Posterior vena cava (tissue), 2 donors: Measurements from ENCODE around the gene FTCD. TPM values are rescaled to one million over a fixed set of nuclear protein-coding genes. Genes with fewer than 3 reads are reported as not detected.
"Not testable (repeated sequence)": the region's sequence is repeated elsewhere in the genome, so short reads cannot be mapped to it uniquely, and the experiment has no call there.

ENCODE experiments used
- DNase-seq: peaks from one replicate; pipeline ENCODE4 v3.0.0-alpha.2; 2020; ENCODE audit warnings: low spot score
- intact Hi-C, 2 donors: fragments of 100-400 bp; cut with DNase I; formaldehyde crosslinking; loops; one replicate each; pipeline versions ENCODE4 v1.14.1 to v1.14.2; 2022 to 2023
- total RNA-seq, 2 donors: library from RNA; stranded (reverse); fragmentation: NEBNext Ultra II Directional; extraction: Animal tissue kit (Norgen Biotek cat#: 25700); gene quantifications; one replicate each; pipeline ENCODE4 v1.2.1, GENCODE V29; 2021
- donor health status: DM: yes; HTN: yes; CAD: no.
- donor health status: DM: yes; HTN: yes; CAD: no.

The FTCD gene
- total RNA-seq, 2 donors from 2014 or later, result 0.29 to 1.2 TPM

DNA sequence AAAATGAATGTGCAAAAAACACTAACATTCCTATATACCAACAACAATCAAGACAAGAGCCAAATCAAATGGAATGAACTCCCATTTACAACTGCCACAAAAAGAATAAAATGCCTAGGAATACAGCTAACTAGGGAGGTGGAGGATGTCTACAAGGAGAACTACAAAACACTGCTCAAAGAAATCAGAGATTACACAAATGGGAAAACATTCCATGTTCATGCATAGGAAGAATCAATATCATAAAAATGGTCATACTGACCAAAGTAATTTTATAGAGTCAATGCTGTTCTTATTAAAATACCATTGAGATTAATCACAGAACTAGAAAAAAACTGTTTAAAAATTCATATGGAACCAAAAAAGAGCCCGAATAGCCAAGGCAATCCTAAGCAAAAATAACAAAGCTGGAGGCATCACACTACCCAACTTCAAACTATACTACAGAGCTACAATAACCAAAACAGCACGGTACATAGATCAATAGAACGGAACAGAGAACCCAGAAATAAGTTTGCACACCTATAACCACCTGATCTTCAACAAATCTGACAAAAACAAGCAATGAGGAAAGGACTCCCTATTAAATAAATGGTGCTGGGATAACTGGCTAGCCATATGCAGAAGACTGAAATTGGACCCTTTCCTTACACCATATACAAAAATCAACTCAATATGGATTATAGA lies 21.2 kb upstream of the FTCD start:
- DNase-seq, result not testable (repeated sequence)
- intact Hi-C loops, result loop anchor here in 1 of 2 donors (10.0 kb wide), 1 partner anchor 108 kb away; the partner anchor contains the start of genes MCM3AP and YBEY

DNA sequence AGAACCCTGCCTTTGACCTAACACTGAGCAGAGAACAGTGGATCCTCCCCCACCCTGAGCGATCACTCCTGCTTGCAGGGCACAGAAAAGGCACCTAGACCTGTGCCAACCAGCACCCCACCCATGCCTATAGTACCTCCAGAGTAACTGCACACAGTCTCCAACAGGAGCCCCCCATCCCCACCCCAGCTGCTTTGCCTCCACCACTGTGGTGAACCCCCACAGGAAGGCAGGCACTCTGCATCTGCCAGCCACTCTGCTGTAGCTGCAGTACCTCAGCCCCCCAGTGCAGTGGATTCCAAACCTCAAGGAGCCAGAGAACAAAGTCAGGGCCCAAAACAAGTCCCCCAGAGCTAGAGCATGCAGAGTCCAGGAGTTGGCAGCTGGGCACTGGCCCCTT lies 18.2 kb upstream of the FTCD start:
- DNase-seq, result no peak
- intact Hi-C loops, result loop anchor here in 1 of 2 donors (10.0 kb wide), 1 partner anchor 111 kb away; the partner anchor contains the start of genes MCM3AP and YBEY

DNA sequence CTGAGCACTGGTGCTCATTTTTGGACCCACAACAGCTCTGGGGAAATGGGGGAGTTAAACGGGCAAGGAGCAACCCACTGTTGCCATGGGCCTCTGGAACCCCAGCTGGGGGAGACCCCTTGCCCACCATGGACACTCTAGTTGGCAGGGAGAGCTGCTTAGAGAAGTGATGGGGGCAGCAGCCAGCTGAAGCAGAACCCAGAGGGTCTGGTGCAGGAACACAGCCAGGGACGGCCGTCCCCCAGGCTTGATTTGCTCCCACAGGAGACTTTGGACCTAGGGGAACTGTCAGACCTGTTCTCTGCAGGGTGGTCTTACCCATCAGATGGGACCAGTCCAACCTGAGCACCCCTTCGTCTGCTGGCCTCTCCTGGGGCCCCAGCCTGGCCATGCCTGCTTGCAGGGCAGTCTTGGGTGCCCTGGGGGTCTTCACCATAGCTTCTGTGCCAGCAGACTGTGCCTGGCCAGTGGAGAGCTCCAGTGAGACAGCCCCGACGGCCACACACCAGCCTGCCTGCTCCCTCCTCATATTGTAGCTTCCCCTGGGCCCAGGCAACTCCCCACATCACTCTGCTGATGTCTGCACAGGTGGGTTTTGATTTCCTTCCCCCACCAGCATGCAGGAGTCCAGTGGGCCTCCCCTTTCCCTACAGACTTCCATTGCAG lies 17.6 kb upstream of the FTCD start:
- DNase-seq, result no peak
- intact Hi-C loops, result loop anchor here in 1 of 2 donors (10.0 kb wide), 1 partner anchor 112 kb away; the partner anchor contains the start of genes MCM3AP and YBEY

DNA sequence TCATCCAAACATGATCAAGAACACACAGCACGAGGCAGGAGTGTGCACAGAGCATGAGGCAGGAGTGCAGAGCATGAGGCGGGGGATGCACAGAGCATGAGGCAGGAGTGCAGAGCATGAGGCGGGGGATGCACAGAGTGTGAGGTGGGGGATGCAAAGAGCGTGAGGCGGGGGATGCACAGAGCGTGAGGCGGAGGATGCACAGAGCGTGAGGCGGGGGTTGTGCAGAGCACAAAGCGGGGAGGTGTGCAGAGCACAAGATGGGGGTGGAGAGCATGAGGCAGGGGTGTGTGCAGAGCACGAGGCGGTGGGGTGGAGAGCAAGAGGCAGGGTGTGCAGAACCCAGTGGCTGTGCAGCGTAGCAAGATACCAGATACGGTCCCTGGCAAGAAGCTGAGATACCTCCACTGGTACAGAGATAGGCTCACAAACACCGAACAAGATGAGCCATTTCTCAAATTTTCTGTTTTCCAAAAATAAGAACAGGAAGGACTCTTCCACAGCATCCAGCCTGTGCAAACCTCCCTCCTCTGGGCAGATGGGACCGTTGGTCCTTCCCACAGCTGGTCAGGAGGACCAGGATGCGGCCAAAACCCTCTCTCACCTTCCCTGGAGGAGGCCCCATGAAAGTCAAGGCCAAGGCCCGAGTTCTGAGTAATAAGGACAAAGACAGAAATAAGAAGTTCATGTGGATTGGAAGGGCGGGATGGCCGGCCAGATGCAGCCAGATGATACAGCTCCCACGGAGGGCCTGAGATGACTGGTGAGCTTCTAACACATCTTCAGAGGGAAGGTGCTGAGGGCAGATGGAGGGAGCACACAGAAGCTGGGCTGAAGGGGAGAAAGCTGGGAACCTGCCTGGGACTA lies 16.9 kb upstream of the FTCD start:
- intact Hi-C loops, result loop anchor here in 1 of 2 donors (10.0 kb wide), 1 partner anchor 113 kb away; the partner anchor contains the start of genes MCM3AP and YBEY
- DNase-seq, result no peak

DNA sequence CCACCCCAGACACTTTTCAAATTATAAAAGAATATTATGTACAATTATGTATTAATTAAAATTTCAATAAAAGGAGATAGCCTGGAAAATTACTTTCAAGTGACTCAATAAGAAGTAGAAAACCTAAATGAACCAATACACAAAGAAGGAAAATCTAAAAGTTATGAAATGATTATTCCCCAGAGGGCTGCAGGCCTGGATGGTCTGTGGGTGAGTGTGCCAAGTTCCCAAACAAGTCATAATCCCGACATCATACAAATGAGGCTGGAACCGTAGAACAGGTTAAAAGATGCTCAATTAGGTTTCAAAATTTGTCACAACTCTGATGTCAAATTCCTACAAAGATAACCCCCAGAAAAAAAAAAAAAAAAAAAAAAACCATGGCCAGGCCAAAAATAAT lies 16.2 kb upstream of the FTCD start:
- intact Hi-C loops, result loop anchor here in 1 of 2 donors (10.0 kb wide), 1 partner anchor 113 kb away; the partner anchor contains the start of genes MCM3AP and YBEY
- no peak for DNase-seq

DNA sequence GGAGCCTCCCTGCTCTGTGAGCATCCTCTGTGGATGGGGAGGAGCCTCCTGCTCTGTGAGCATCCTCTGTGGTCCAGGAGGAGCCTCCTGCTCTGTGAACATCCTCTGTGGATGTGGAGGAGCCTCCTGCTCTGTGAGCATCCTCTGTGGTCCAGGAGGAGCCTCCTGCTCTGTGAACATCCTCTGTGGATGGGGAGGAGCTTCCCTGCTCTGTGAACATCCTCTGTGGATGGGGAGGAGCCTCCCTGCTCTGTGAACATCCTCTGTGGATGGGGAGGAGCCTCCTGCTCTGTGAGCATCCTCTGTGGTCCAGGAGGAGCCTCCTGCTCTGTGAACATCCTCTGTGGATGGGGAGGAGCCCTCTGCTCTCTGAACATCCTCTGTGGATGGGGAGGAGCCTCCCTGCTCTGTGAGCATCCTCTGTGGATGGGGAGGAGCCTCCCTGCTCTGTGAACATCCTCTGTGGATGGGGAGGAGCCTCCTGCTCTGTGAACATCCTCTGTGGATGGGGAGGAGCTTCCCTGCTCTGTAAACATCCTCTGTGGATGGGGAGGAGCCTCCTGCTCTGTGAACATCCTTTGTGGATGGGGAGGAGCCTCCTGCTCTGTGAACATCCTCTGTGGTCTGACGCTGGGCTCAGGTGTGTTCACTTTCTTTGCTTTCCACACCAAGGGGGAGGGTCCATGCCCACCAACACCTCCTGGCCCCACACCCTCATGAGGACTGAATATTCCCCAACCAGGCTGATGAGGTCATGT lies 15.2 kb upstream of the FTCD start:
- intact Hi-C loops, result loop anchor here in 1 of 2 donors (10.0 kb wide), 1 partner anchor 114 kb away; the partner anchor contains the start of genes MCM3AP and YBEY
- DNase-seq, result not testable (repeated sequence)

DNA sequence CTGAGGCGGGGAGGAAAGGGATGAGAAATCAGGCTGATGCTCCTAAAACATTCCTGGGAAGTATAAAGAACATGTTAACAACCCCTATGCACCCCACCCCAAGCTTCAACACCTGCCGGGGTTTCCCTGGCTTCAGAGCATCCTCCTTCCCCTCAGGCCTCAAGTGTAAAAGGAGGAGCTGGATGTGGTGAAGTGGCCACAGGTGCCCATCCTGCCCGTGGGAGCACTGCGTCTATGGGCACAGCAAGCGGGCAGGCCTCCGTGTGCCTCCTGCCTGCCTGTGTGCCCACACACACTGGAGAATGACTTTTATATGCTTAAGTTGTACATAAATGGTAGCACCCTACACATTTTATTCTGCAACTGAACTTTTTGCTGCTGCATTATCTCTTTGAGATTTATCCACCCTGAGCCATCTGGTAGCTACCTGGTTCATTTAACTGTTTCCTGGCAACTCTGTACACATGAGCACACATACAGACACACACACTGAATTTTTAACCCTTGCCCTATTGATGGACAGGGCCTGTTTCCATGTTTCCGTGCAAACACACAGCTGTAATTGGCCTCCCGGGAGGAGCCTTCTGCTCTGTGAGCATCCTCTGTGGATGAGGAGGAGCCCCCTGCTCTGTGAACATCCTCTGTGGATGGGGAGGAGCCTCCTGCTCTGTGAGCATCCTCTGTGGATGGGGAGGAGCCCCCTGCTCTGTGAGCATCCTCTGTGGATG lies 13.4 kb upstream of the FTCD start:
- DNase-seq, result no peak

DNA sequence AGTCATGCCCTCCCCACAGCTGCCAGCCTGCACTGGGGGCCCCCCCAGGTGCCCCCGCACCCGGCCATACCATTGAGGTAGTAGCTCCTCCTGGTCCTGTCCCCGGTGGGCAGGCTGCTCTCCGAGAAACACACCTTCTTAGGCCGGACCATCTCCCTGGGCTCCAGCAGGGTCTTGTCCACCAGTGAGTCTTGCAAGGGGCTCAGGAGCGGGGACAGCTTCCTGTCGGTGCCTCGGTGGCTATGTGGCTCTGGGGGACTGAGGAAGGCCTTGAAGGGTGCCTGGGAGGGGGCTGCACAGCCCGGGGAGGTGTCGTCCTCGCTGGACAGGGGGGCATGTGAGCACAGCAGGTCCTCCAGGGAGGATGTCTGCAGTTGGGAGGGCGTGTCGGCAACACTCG lies 12.9 kb upstream of the FTCD start:
- intact Hi-C loops, result loop anchor here in 1 of 2 donors (10.0 kb wide), 1 partner anchor 443 kb away; no protein-coding TSS in a partner anchor
- DNase-seq, result no peak

More for the DNA sequence above, 13.4 kb upstream of the FTCD start:
- intact Hi-C loops, result loop anchor here in 1 of 2 donors (10.0 kb wide), 1 partner anchor 444 kb away; no protein-coding TSS in a partner anchor

DNA sequence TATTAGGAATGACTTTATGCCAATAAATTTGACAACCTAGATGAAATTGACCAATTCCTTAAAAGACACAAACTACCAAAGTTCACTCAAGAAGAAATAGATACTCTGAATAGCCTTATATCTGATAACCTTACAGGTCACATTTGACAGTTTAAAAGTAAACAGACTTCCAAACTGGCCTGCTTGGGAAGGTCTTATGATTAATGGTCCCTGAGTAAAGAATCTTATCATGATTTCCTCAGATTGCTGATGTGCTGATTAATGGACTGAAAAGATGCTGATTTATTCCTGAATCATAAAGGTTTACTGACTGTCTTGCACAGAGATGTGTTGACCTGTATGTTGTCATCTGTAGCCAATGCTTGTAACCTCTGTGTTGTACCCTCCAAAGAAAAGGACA lies 9.7 kb upstream of the FTCD start:
- no peak for DNase-seq
- intact Hi-C loops, result loop anchor here in 1 of 2 donors (10.0 kb wide), 1 partner anchor 440 kb away; no protein-coding TSS in a partner anchor

DNA sequence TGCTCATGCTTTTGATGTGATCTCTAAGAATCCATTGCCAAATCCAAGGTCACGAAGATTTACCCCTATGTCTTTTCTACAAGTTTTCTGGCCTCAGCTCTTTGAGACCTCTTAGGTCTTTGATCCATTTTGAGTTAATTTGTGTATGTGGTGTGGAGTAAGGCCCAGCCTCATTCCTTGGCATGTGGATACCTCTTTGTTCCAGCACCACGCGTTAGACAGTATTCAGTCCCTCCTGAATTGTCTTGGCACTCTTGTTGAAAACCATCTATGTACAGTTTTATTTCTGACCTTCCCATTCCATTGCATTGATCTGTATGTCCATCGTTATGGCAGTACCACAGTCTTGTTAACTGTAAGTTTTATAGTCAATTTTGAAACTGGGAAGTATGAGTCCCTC lies 8.0 kb upstream of the FTCD start:
- intact Hi-C loops, result loop anchor here in 1 of 2 donors (10.0 kb wide), 1 partner anchor 439 kb away; no protein-coding TSS in a partner anchor

DNA sequence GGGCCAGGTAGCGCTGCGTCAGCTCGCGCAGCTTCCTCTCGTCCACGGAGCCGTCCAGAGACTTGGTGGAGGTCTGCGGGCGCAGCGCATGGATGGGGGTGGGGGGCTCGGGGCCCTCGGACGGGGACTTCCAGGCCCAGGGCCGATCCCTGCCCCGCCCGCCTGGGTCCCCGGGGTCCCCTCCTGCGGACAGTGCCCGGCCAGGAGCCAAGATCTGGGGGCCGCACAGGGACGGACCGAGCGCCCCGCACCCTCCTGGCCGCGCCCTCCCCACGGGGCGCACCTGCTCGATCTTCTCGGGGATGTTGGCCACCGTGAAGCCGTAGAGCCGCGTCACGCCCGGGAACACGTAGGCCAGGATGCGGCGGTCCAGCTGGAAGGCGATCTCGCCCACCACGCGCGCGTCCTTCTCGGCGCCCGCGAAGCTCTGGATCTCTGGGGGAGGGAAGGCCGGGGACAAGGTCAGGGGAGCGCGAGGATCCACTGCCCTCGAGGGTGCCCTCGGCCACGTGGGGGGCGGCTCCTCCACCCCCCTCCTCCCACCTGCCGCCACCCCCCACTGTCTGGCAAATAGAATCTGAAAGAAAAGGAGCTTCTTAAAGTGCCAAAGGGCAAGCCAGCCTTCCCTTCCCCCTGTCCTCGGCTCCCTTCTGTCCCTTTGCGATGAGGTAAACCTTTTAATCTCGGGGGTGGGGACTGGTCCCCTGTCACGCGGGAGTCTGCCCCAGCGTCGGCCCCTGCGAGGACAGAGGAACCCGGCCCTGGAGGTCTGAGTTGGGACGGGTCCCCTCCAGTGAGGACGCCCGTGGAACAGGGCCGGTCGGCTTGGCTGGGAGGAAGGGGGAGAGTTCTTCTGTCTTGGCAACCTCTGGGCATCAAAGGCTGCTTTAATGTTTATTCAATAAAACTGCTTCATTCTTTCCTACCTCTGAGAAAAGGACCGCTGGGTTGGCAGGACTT lies 6.5 kb upstream of the FTCD start:
- intact Hi-C loops, result loop anchor here in 1 of 2 donors (10.0 kb wide), 1 partner anchor 437 kb away; no protein-coding TSS in a partner anchor
- peak; percentile 76 for DNase-seq

More for the DNA sequence above, 8.0 kb upstream of the FTCD start:
- no peak for DNase-seq

DNA sequence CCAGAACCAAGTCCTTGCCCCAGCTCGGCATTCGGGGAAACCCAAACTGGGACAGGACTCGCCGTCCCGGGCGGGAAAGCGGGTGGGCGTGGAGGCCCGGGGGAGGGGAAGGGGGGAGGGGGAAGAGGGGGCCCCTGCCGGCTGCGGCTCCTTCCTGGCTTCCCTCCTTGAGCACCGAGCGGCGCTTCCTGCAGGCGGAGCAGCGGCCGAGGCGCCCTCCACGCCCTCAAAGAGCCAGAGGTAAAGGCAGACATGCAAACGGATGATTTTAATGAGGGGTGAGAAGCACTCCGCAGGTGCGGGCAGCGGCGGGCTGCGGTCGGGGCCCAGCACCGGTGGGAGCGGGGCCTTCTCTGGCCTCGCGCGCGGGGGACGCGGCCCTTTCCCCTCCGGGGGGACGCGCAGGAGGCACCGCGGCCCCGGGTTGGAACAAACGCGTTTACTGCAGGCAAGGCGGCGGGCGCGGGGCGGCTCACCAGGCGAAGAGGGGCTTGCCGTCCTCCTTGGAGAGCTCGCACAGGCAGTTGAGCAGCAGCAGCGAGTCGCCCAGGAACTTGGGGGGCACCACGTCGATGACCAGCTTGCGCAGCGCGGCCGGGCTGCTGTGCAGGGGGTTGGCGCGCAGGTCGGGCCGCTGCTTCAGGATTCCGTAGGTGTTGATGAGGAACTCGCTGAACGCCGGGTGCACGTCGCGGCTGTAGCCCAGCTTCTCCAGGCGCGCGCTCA lies 5.7 kb upstream of the FTCD start:
- intact Hi-C loops, result loop anchor here in 1 of 2 donors (10.0 kb wide), 1 partner anchor 436 kb away; no protein-coding TSS in a partner anchor
- peak; percentile 75 for DNase-seq

DNA sequence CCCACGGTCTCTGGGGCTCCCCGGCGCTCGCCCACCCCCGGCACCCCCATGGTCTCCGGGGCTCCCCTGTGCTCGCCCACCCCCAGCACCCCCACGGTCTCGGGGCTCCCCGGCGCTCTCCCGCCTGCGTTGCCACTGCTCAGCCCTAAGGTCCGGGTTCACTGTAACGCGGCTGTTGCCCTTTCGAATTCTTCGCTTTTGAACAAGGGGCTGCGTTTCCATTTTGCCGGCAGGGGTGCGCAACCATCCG lies 5.2 kb upstream of the FTCD start:
- no peak for DNase-seq
- intact Hi-C loops, result loop anchor here in 1 of 2 donors (10.0 kb wide), 1 partner anchor 436 kb away; no protein-coding TSS in a partner anchor

DNA sequence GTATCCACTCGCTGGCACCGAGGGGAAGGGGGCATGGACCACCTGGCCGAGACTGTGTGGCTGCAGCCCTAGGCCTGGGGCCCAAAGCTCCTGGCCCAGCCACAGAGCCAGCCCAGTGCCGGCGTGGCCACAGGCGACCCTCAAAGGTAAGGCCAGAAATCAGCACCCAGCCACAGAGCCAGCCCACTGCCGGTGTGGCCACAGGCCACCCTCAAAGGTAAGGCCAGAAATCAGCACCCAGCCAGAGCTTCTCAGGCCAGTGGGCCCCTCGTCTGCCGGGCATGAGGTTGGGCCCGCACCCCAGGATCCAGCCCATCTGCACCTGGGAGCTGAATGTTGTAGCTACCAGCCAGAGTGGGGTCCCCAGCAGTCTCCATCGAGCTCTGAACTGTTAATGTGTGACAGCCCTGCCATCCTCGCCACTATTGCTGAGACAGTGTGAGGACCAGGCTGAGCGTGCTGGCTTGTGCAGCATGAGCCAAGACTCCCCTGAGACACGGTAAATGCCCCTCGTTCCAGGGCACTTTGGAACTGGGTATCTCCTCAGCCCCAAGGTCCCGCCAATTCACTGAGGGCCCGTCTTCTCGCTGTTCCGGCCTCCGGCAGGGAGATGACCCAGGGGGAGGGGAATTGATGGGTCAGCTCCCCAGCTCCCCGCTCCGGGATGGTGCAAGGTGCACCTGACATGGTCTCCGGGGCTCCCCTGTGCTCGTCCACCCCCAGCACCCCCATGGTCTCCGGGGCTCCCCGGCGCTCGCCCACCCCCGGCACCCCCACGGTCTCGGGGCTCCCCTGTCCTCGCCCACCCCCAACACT lies 4.7 kb upstream of the FTCD start:
- intact Hi-C loops, result loop anchor here (10.0 kb wide), 3 partner anchors 55 to 435 kb away; partner anchors contain the start of gene LSS (in 1 of the 2)
- peak; percentile 69 for DNase-seq

DNA sequence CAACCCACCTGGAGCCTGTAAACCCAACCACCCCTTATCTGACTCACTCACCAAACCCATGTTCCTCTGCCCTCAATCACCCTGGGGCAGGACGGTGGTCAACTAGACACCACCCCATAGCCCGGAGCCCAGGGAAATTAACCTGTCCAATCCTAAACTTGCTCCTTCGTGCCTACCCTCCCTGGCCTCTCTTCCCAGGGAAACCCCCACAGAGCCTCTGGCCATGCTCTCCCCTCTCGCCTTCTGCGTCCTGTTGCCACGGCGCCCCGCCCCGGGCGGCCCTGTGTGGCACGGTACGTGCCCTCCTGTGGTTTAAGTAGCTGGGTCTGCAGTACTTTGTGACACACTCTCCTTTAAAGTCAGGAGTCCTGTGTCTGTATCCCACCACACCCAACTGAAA lies 4.0 kb upstream of the FTCD start:
- intact Hi-C loops, result loop anchor here (10.0 kb wide), 2 partner anchors 55 to 65 kb away; partner anchors contain the start of gene LSS (in 1 of the 2)
- DNase-seq, result no peak
